Measurements from ENCODE around the gene PCYOX1L. TPM values are rescaled to one million over a fixed set of nuclear protein-coding genes. Genes with fewer than 3 reads are reported as not detected.

PCYOX1L gene
- total and polyA plus RNA-seq, 2 of the 8 experiments (the other 6 are each of a cell fraction or from before 2014, with no cell fraction given), result 6.8 to 17.2 TPM

DNA sequence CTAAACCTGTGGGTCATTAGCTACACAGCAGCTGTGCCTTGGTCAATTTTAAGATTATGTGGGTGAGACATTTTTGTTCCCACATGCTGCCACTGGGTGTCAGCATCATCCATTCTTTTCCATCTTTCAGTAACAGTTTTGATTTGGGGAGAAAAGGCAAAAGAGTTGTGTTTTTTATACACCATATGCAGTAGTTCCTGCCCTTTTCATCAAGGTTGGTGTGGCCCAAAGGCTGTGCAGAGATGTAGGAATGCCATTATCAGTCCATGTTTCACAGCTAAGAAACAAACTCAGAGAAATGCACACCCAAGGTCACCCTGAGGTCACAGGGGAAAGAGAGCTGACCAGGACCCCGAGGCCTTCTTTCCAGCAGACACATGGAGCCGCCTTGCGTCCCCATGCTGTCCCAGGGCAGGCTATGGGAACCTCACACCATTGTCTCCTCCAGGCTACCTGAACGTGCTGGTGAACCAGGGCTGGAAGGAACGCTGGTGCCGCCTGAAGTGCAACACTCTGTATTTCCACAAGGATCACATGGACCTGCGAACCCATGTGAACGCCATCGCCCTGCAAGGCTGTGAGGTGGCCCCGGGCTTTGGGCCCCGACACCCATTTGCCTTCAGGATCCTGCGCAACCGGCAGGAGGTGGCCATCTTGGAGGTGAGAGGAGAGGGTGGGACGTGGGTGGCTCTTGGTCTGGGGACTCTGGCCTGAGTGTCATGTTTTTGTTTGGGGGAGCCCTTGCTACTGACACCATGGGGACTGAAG lies 40.4 kb upstream of the PCYOX1L start (continued):
- no peak for TF ChIP-seq FOSL1 (IDR thresholded peaks at IDR 0.05; ENCODE audit: insufficient read depth, low read depth, low read length)
- TF ChIP-seq TBP (IDR thresholded peaks at IDR 0.05; ENCODE audit: low read depth, low read length), result no peak
- no peak for TF ChIP-seq CHD1 (IDR thresholded peaks at IDR 0.05; ENCODE audit: low read depth, low read length)
- TF ChIP-seq RAD21 (IDR thresholded peaks at IDR 0.05 in 1 of 2, conservative IDR thresholded peaks at IDR 0.05 in 1 of 2; ENCODE audit: low read depth in 2 of 2, low read length in 2 of 2), result peak; percentile 68 to 75
- no peak for TF ChIP-seq RXRA (IDR thresholded peaks at IDR 0.05; ENCODE audit: insufficient read depth, low read depth, low read length)
